SH-SY5Y (cell line): ENCODE results near the gene KLK14.

ENCODE experiments used
- GATA2 ChIP-seq: IDR thresholded peaks from 2 replicates; pipeline ENCODE4 v1.6.1; 2011; ENCODE audit warnings: mild to moderate bottlenecking, low read depth, low read length
- GATA3 ChIP-seq: IDR thresholded peaks from 2 replicates; pipeline ENCODE4 v1.6.1; 2011; ENCODE audit warnings: low read depth, mild to moderate bottlenecking, low read length, moderate library complexity

GRCh38 chr19:51030631-51031030 lies 52.1 kb downstream of the KLK14 start:
- TF ChIP-seq GATA2 (no peak), GATA3 (no peak)
